ENCODE measurements around the gene LGALS4.
"Not testable (repeated sequence)": the region's sequence is repeated elsewhere in the genome, so short reads cannot be mapped to it uniquely, and the experiment has no call there.

The LGALS4 gene

DNA sequence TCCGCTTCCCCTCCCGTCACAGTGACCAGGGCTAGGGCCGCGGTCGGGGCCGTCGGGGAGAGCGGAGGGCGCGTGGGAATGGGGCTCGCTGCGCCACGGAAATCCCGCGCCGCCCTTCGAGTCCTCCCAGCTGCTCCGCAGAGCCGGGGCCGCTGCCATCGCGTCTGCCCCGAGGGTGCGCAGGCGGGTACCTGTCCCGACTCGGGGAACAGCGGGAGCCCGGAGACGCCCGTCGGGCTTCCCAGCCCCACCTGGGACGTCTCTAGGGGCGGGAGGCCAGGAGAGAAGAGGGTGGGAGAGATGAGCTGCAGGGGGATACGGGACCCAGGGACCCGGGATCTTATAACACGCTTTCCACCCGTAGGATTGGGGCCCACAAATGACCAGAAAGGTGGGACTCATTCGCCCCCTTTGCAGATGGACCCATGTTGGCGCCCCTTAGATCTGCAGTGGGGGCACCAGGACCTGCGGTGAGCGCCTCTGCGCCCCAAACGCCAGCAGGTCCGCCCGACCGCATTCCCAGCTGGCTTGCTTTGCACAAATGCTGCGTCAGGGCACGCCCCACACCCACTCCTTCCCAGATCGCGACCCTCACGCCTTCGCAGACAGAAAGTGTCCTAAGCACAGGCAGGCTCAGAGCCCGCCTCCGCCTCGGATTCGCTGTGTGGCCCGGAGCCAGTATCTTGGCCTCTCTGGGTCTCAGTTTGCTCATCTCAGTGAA is 42.4 kb downstream of the LGALS4 start:
- ATAC-seq, DNase-seq: not testable (repeated sequence)

DNA sequence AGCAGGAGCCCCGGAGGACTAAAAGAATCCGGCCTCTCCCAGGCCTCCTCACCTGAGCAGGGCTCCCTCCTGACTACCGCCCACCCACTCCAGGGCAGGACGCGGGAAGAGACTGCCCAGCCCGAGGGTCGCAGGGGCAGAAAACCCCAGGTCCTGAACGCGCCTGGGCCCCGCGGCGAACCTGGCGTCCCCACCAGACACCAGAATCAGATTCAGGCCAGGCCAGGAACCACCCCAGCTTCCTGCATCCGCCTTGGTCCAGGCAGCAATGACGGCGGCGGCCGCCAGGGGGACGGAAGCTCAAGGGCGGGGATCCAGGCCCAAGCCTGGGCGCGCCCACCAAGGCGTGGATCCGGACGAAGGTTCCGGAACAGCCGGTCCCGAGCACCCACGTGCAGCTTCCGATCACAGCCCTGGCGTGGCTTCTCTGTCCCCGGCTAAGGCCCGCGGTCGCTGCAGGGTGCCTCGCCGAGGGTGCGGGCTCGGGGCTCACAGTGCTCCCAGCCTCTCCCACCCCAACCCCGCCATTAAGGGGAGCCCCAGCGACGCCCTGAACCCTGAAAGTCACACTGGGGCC is 43.0 kb downstream of the LGALS4 start:
- DNase-seq (peak; percentile 92), ATAC-seq (peak; percentile 73)

DNA sequence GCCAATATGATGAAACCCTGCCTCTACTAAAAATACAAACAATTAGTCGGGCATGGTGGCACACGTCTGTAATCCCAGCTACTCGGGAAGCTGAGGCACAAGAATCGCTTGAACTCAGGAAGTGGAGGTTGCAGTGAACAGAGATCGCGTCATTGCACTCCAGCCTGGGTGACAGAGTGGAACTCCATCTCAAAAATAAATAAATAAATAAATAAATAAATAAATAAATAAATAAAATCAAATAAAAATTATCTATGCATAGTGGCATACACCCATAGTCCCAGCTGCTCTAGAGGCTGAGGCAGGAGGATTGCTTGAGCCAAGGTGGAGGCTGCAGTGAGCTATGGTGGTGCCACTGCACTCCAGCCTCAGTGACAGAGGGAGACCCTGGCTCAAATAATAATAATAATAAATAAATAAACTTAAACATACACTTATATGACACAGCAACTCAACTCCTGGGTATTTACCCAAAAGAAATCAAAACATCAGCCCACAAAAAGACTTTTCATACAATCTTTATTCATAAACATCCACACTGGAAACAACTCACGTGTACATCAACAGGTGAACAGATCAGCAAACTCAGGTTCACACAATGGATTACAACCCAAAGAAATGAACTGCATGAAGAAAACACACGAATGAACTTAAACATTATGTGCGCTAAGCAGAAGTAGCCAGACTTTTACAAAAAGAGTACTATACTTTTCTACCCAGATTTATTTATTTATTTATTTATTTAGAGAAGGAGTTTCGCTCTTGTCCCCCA is 46.3 kb downstream of the LGALS4 start:
- DNase-seq: no peak
- ATAC-seq: no peak

DNA sequence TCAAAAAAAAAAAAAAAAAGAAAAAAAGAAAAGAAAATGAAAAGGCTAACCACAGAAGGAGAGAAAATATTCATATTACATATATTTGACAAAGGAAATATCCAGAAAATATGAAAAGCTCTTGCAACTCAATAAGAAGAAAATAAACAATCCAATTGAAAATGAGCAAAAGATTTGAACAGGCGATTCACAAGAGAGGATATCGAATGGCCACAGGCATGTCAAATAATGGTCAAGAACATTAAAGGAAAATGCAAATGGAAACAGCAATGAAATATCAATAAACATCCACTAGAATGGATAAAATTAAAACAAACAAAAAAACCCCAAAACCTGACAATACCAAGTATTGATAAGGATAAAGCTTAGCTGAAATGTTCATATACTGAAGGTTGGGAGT is 47.5 kb downstream of the LGALS4 start:
- DNase-seq: no peak
- ATAC-seq: no peak

DNA sequence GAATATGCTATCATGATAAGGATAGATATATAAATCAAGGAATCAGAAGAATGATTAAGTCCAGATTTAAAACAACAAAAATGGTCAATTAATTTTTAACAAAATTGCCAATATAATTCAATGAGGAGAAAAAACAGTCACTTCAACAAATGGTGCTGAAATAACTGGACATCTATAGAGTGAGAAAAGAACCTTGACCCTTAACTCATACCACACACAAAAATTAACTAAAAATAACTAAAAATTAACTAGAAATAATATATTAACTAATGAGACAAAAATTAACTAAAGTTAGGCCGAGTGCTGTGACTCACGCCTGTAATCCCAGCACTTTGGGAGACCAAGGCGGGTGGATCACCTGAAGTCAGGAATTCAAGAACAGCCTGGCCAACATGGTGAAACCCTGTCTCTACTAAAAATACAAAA is 48.9 kb downstream of the LGALS4 start:
- DNase-seq (no peak), ATAC-seq (no peak)

DNA sequence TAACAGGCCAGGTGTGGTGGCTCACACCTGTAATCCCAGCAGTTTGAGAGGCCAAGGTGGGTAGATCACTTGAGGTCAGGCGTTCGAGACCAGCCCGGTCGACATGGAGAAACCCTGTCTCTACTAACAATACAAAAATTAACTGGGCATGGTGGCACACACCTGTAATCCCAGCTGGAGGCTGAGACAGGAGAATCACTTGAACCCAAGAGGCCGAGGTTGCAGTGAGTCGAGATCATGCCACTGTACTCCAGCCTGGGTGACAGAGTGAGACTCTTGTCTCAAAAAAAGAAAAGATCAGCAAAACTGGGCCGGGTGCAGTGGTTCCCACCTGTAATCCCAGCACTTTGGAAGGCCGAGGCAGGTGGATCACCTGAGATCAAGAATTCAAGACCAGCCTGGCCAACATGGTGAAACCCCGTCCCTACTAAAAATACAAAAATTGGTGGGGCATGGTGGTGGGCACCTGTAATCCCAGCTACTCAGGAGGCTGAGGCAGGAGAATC is 50.8 kb downstream of the LGALS4 start:
- not testable (repeated sequence) for ATAC-seq, DNase-seq

DNA sequence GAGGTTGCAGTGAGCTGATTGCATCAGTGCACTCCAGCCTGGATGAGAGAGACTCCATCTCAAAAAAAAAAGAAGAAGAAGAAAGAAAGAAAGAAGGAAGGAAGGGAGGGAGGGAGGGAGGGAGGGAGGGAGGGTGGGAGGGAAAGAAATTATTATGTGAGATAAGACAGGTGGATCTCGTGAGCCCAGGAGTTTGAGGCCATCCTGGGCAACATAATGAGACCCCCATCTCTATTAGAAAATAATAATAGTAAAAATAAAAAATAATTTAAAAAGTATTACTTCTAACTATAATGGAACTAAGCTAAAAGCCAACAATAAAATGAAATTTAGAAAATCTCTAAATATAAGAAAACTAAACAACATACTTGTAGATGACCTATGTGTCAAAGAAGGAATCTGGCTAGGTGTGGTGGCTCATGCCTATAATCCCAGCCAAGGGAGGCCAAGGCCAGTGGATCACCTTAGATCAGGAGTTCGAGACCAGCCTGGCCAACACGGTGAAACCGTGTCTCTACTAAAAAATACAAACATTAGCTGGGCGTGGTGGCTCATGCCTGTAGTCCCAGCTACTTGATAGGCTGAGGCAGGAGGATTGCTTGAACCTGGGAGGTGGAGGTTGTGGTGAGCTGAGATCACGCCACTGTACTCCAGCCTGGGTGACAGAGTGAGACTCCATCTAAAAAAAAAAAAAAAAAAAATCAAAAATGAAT is 51.8 kb downstream of the LGALS4 start:
- ATAC-seq, DNase-seq: not testable (repeated sequence)

DNA sequence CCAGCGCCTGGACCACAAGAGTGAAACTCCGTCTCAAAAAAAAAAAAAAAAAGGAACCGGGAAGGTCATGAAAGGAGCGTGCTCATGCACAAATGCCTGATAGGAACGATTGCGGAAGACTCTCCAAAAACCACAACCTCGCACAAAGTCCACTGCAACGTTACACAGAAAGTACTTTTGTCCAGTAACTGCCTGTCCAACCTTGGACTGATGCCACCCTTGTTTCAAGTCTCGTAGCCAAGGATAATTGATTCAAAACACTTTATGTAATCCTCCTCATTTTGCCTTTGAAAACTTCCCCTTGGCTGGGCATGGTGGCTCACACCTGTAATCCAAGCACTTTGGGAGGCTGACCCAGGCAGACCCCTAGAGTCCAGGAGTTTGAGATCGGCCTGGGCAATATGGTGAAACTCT is 53.1 kb downstream of the LGALS4 start:
- DNase-seq (no peak), ATAC-seq (no peak)

DNA sequence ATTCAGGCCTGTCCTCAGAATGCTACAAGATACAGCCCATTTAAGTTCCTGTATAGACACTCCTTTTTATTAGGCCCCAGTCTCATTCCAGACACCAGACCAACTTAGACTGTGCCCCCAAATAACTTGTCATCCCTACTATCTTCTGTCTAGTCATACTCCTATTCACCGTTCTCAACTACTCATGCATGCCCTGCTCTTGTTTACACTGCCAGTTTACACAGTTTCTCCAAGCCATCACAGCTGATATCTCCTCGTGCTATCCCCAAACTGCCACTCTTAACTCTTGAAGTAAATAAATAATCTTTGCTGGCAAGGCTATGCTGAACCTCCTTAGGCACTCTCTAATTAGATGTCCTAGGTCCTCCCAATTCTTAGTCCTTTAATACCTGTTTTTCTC is 58.5 kb downstream of the LGALS4 start:
- ATAC-seq, DNase-seq: not testable (repeated sequence)

DNA sequence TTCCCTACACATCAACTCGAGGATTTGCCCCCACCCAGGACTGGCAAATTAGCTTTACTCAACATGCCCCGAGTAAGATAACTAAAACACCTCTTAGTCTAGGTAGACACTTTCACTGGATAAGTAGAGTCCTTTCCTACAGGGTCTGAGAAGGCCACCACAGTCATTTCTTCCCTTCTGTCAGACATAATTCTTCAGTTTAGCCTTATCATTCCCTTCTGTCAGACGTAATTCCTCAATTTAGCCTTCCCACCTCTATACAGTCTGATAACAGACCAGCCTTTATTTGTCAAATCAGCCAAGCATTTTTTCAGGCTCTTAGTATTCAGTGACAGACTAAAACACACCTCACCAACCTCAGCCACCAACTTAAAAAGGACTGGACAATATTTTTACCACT is 59.0 kb downstream of the LGALS4 start:
- DNase-seq, ATAC-seq: not testable (repeated sequence)
